MM.1S (cell line): Measurements from ENCODE around the gene MITF.

Experiments used
- CTCF ChIP-seq: fragments of 300-600 bp; sonication (generic); IDR thresholded peaks from 2 replicates; pipeline ENCODE4 v1.5.1; 2016; ENCODE audit warnings: antibody characterized with exemption, low read length, mixed read lengths
- EZH2 ChIP-seq: fragments of 300-600 bp; sonication (generic); optimal IDR thresholded peaks from 2 replicates; pipeline ENCODE3; 2017; ENCODE audit warnings: low read depth, mild to moderate bottlenecking, antibody characterized with exemption, low read length, mixed read lengths
- EZH2phosphoT487 ChIP-seq: fragments of 300-600 bp; sonication (generic); IDR thresholded peaks from 2 replicates; pipeline ENCODE4 v1.6.1; 2018; ENCODE audit warnings: antibody characterized with exemption, low read length

GRCh38 chr3:69880069-69880640 is 140.9 kb downstream of the MITF start:
- TF ChIP-seq CTCF (no peak), EZH2 (no peak), EZH2phosphoT487 (no peak)
